HG03045 (cell line): ENCODE data around the gene TMTC2.

ENCODE experiments used
- ATAC-seq: cut with Tn5 transposase; IDR thresholded peaks from one replicate; pipeline ENCODE4 v1.9.1; 2021; ENCODE audit warnings: mild to moderate bottlenecking, moderate library complexity; ENCODE audit not compliant: unreplicated experiment

Gene TMTC2

DNA sequence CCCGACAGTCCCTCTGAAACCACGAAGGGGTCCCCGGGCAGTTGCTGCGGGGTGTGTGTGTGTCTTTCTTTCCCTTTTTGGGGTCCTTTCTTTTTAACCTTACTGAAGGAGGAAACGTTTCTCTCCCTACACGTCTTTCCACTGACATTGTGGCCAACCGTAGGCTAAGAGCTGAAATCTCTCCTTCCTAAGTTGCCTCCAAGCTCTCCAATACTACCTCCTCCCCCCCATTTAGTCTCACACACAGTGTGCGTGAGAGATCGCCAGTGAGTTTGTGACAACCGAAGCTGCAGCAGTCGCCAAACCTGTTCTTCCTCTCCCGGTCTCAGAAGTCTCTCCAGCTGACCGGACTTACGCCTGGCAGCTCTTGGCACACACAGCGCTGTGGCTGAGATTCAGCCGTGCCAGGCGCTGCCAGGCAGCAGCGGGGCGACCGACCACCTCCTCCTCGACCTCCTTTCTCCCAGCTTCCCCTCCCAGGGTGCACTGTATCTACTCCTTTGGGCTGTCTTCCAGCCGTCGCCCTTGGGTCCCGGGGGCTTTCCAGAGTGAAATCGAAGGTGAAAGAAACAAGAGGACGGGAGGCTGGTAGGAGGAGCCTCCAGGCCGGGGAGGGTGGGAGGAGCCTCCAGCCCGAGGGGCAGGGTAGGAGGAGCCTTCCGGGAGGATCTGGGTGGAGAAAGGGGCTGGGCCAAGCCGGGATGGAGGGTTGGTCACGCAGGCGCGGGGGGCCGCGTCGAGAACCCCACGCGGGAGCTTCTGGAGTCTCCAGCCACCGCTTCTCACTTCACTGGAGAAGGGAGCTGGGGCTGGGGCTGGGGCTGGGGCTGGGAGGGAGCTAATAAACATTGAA lies at the start of gene TMTC2:
TSS of gene TMTC2 (plus strand) at position 739 of the 853 bp plus-strand sequence.
- ATAC-seq, result peak; percentile 93

DNA sequence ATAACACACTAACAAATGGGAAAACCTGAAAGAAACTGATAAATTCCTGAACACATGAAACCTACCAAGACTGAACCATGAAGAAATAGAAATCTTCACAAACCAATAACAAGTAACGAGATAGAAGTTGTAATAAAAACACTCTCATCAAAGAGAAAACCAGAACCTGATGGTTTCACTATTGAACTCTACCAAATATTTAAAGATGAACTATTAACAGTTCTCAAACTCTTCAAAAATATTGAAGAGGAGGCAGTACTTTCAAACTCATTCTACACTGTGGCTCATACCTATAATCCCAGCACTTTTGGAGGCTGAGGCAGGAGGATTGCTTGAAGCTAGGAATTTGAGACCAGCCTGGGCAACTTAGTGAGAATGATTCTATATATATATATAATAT lies 48.4 kb upstream of the TMTC2 start:
- ATAC-seq, result no peak

DNA sequence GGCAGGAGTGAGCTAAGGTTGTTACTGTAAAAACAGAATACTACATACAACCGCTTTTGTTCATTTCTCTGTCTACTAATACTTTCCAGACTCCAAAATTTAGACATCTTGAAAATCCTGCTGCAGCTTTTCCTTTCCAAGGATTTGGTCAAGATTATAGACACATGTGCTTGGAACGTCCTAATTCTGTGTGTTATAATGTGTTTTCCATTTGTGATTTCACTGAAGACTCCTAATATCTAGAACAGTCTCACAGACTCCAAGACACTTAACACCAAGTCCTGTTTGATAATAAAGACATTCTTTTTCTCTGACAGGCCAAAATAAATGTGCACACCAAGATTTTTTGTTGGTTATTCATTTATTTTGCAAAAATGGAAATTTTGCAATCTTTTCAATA lies 41.8 kb upstream of the TMTC2 start:
- ATAC-seq, result no peak

DNA sequence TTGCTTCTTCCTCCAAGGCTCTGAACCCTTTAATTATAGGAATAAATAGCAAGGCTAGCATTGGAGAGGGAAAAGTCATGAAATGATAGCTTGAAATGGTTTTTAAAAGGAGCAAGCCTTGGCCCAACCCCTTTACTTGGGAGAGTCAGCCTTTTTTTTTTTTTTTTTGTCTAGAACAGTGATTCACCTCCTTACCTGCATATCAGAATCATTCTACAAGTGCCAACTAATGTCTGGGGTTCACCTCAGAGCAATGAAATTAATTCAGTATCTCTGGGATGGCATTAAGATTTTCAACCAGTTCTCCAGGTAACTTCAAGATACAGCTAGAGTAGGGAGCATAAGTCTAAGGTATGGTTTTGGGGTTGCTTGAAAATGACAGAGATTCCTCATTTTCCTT lies 41.3 kb upstream of the TMTC2 start:
- ATAC-seq, result no peak

DNA sequence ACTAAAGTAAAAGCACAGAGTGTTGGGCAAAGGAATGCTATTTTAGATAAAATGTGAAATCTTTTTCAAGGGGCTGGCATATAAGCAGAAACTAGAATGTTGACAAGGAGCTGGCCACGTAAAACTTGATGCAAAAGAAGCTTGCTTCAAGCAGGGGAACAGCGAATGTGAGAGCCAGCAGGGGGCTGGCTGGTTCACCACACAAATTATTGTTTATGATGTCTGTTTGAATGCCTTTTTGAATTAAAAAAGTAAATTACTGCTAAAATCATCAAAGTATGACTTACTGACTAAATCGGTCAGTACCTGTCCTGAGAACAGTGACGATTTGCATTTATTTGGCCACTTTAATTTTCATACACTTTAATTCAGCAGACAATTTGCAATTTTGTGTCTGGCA lies 38.9 kb upstream of the TMTC2 start:
- no peak for ATAC-seq

DNA sequence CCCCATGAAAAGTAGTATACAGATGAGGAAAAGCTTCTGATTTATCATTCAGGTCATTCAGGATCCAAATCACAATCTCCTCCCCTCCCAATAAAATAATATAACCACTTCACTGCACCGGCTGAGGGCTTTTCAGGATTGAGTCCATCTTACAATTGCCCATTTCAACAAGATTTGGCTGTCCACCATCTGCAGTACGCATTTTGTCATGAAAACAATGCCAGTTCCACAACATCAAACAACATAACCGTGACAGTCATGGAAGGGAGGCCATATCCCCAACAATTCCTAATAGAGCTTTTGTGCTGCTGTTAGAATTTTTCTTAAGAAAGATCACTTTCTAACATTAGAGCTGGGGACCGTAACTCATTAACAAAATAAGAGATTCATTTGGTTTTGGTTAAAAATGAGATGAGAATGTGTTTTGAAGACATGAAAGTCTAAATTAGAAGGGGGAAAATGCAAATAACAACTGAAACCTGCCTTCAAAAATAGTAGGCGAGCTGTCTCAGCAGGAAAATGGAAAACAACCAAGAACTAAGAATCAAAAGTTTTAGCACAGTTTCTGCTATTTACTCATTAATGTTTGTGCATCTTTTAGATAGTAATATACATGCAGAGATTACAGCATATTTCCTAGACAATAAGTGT lies 38.3 kb upstream of the TMTC2 start:
- no peak for ATAC-seq

DNA sequence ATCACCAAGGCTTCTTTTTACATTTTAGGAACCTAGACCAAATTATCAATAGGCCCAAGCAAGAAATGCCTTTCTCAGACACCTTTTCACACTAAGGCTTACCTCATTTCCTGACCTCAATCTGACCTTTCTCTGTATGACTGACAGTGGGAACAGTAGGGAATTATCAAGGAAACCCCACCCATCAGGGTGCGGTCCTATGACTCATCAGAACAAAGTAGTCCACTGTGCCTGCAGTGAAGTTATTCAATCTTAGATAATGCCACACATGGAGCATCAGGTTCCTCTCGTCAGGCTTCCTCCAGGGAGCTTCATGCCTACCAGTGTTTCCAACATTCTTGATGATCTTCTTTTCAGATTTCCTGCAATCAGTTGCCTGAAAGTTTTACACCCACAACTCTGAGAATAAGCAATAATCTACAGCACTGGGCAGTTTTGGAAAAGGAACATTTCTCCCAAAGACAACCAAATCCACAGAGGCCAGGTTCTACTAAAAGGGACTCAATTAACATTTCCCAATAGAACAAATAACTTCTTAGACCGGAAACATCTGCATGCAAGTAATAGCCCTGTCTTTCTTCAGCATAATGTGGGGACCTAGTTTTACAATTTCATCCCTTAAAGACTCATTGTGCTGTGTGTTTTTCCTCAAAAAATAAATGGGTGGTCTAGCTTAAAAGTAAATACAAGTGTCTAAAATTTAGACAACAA lies 35.9 kb upstream of the TMTC2 start:
- peak; percentile 86 for ATAC-seq

DNA sequence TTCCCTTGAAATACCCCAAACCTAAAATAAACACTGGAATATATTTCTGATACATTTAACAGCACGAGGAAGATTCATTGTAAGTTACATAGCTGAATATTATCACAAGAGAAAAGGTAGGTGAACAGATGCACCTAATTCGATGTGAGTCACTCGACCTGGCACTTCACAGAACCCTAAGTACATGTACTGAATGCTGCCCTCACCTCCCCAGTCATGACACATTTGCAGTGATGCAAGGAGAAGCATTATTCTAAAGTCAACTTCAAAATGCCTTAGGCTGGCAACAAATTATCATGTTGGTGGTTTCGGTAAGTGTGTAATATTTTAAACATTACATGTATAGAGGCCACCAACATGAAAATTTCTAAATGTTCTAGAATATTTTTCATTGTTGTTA lies 35.2 kb upstream of the TMTC2 start:
- ATAC-seq, result no peak

DNA sequence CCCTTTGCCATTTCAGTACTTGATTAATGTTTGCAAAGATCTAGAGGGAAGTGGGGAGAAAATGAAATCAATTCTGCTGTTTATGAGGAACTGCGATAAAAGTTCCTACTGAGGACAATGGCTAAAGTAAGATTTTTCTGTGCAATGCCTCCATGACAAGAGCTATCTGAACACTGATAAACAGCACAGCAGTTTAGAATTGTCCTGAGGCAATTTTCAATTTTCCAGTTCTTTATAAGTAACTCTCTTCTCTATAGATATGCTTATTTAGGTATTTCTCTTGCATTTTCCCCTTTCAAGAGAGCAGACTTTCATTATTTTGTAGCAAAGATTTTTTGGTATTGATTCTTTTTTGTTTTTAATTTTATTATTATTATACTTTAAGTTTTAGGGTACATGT lies 34.6 kb upstream of the TMTC2 start:
- no peak for ATAC-seq

DNA sequence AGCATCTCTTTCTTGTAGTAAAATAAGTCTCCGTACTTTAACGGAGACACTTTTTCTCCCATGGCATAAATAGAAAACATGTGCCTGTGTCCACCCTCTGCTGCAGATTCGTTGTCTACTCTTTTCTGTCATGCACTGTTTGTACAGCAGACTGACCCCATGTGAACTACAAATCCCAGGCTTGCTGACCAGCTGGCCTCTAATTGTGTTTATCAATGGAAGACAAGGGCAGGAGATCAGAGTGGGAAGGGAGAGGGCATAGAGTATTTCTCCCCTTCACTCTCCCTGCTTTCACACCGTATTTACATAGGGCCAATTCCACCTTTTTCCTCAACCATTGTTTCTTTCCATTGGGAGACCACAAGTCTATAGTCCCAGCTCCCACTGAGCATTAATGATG lies 31.0 kb upstream of the TMTC2 start:
- ATAC-seq, result no peak

DNA sequence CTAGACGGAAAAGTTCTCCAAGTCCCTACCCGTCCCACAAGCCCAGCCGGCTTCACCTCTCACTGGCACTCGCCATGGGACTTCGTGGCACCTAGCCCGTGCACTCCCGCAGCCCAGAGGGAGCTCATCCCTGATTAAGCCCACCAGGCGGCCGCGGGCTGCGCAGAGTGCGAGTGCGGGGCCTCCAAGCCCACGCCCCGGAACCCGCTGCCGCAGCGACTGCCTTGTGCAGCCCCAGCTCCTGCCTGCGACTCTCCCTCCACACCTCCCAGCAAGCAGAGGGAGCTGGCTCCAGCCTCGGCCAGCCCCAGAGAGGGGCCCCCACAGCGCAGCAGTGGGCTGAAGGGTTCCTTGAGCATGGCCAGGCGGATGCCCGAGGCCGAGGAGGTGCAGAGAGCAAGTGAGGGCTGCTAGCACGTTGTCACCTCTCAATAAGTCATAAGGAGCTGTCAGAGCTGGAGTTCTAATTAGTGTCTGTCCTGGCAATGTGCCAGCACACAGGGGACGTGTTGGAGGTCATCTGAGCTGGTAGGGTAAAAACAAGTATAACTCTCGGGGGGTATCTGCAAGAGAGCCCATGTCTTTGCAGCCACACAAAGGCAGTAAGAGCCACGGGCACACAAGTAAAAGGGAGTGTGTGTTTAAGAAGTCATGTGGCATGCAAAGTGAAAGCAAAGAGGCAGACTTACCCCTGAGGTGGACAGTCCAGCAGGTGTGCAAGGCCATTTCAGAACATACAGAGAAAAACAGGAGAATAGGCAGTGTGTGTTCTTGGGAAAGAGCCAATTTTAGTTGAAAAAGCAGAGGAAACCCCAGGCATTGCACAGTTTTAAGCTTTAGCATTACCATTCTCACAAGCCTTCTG lies 27.1 kb upstream of the TMTC2 start:
- no peak for ATAC-seq

DNA sequence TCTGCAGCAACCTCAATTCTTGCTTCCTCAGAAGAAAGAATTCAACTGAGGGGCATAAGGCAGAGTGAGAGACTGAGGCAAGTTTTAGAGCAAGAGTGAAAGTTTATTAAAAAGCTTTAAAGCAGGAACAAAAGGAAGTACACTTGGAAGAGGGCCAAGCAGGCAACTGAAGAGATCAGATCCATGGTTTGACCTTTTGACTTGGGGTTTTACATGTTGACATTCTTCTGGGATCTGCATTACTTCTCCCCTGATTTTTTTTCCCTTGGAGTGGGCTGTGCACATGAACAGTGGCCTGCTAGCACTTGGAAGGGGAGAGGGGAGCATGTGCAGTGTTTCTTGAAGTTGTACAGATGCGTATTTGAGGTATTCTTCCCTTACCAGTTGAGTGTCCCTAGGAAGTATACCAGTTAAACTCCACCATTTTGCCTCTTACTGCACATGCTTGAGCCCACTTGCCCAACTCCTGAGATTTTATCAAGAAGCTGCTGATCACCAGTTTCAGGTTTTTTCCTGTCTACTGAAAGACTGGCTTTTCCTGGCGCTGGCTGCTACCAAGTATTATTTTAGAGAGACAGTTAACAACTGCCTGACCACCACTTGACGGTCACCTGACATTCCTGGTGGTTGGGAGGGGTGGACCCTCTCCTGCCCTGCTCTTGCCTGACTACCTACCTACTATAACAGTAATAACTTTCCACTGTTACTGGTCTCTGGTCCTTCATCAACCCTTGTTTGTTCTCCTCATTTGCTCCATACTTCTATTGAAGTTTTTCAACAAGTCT lies 26.0 kb upstream of the TMTC2 start:
- no peak for ATAC-seq

DNA sequence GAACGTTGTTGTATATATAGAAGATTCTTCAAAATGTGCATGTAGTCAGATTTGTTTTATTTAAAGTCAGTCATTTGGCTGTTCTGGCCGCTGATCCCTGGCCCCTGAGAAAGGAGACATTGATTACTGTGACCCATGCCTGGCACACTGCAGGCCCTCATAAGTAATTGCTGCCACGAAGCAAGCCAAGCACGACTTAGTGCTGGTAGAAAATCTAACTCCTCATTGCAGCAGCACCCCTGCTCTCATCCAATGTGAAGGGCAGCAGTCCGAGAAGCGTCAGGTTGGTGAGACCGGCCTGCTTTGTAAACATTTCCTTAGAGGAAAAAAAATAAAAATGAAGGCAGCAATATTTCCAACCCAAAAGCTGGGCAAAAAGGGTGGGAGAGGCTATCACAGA lies 22.8 kb upstream of the TMTC2 start:
- ATAC-seq, result no peak

DNA sequence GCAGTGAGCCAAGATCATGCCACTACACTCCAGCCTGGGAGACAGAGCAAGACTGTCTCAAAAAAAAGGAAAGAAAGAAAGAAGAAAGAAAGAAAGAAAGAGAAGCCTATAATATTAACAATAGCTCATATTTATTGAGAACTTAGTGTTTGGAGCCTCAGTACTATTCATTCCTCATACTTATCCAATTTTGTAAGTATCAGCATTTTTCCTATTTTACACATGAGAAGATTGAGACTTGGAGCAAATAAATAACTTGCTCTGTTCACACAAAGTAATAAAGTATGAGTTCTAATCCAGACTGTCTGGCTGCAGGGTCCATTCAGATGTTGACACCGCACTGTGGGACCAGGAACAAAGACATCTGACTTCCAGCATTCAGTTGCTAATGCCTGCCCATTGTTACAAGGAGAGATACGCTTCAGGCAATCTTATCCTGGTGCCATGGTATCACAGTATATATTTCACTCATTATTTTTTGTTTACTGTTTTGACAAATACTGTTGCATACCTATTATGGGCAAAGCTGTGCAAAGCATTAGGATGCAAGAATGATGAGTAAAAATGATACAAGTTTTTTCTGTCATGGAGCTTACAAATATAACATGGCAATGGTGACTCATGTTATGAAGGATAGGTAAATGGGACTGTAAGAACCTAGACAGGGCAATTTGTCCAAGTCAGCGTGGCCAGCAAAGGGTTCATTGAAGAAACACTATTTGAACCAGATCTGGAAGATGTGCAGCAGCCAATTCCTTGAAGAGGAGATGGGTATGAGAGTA lies 21.4 kb upstream of the TMTC2 start:
- no peak for ATAC-seq

DNA sequence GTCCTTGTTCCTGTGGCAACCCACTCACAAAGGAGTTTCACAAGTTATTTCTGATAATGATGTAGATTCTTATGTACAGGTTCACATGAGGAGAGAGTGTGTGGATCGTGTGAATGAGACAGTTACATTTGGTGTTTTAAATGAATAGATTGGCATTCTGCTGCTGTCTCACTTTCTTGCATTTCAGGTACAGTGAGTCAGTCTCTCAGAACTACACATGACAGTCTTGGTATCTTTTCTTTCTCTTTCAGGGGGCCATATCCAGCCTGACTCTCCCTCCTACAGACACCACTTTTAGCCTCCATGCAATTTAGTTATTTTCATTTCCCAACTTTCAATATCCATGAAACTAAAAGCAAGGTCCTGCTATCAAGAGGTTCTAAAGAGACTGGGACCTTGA lies 19.9 kb upstream of the TMTC2 start:
- ATAC-seq, result no peak

DNA sequence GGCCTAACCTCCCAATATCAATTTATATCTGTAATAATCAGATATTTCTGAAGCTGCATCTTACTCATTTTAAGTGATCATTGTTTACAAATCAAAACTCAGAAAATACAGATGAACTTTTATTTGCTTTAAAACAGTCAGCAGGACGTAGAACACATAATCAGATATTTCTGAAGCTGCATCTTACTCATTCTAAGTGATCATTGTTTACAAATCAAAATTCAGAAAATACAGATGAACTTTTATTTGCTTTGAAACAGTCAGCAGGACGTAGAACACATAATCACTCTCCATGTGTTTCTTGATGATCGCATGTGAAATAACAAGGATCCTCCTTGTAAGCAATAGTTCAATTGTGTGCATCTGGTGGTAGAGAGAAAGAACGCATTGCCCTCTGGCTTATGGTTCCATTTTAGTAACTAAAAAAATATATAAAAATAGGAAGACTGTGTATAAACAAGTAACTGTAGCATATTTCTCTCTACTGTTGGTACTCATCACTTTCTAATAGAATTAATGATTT lies 15.0 kb upstream of the TMTC2 start:
- no peak for ATAC-seq

DNA sequence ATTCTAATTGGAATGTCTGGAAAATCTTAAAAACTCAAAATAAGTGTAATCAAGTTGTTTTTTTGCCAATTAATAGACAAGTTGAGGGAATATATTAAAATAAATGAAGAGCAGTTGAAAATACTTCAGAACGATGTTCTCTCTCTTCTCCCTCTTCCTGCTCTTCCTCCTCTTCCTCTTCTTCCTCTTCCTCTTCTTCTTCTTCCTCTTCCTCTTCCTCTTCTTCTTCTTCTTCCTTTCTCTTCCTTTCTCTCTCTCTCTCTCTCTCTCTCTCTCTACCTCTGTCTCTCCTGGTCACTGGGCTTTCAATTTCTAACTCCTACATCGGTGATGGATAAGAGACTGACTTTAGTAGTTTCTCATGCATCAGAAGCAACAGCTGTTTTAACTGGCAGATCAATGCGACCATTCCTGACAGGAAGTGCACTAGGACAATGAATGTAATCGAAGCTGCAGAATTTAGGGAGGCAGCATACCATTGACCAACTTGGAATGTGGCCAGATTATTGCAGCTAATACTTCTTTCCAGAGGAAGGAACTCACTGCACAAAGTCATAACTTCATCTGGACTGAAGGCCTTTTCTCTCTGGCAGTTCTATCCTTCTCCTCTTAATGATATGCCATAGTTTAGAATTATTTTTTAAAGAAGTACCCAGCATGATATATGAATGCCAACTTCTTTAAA lies 13.8 kb upstream of the TMTC2 start:
- ATAC-seq, result no peak

DNA sequence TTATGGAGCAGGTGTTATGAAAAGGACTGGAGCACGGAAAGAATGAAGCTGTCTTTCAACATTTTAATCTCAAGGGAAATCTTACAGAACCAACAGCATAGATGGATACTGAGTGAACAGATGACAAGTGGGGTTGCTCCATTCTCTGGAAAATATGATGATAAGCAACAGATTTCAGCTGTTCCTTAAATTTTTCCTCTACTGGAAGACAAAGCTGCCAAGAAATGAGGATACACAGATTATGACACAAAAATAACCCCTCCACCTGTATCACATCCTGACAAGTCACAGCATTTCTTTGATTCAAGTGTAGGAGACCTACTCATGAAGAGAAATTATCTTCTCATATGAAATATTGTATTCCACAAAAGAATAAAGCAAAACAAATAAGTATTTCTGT lies 13.0 kb upstream of the TMTC2 start:
- ATAC-seq, result no peak

DNA sequence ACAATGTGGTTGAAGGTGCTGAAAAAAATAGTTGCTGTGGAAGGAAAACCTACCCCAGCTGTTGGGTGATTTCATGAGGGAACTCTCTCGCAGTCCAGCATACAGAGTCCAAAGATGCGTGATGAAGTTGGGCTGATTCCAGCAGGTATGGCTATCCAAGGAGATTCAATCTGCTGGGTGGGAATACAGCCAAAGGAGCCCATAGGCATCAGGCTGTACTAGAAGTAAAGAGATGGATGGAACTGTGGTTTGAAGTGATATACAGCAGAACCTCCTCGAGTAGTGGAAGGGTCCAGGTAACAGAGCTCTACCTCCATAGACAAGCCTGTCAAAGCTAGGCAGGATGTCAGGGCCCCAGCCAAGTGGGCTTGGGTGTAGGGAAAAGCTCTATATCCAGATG lies 11.5 kb upstream of the TMTC2 start:
- no peak for ATAC-seq
